GM06990 (cell line): Measurements from ENCODE around the gene CARD19.

Source experiments
- DNase-seq: peaks from one replicate; pipeline ENCODE4 v3.0.0-alpha.2; 2011; ENCODE audit not compliant: insufficient read length; ENCODE audit errors: extremely low read depth
- H3K27me3 ChIP-seq: replicated peaks from 2 replicates; pipeline ENCODE4 v1.6.0; 2011; ENCODE audit warnings: low read length; ENCODE audit not compliant: control insufficient read depth, insufficient read depth
- H3K36me3 ChIP-seq: 2 replicates; pipeline ENCODE4 v1.5.1; 2011; ENCODE audit warnings: low read length; ENCODE audit not compliant: control insufficient read depth, insufficient read depth
- H3K4me3 ChIP-seq: replicated peaks from 2 replicates; pipeline ENCODE4 v1.5.1; 2011; ENCODE audit warnings: low read depth, mild to moderate bottlenecking, control low read depth, low read length
- CTCF ChIP-seq: IDR thresholded peaks from 2 replicates; pipeline ENCODE4 v1.5.1; 2011; ENCODE audit warnings: low read length, control low read depth, mild to moderate bottlenecking, inconsistent platforms; ENCODE audit not compliant: insufficient read depth, poor library complexity, severe bottlenecking

CARD19 gene

GRCh38 chr9:93110311-93110855 lies 14.4 kb downstream of the CARD19 start:
- H3K4me3 ChIP-seq = no peak overlapping the region
- peak; percentile 9 for DNase-seq
- H3K27me3 ChIP-seq = no peaks in the 10 kb centered on the region
- TF ChIP-seq CTCF = no peak
- H3K36me3 ChIP-seq = peaks cover 2% of the 10 kb centered on the region; the same call in 1 of the 2 replicates

GRCh38 chr9:93111001-93111370 lies 15.0 kb downstream of the CARD19 start:
- TF ChIP-seq CTCF = no peak
- peaks cover 2% of the 10 kb centered on the region; the same call in 1 of the 2 replicates for H3K36me3 ChIP-seq
- no peaks in the 10 kb centered on the region for H3K27me3 ChIP-seq
- DNase-seq = no peak
- H3K4me3 ChIP-seq = no peak overlapping the region

GRCh38 chr9:93111371-93112115 lies 15.5 kb downstream of the CARD19 start:
- no peak for TF ChIP-seq CTCF
- Histone ChIP-seq H3K4me3 (no peak overlapping the region), H3K36me3 (peaks cover 2% of the 10 kb centered on the region; the same call in 1 of the 2 replicates), H3K27me3 (no peaks in the 10 kb centered on the region)
- DNase-seq = peak; percentile 12

- no peak for DNase-seq
- TF ChIP-seq CTCF = no peak
- H3K36me3 ChIP-seq = peaks cover 2% of the 10 kb centered on the region; the same call in 1 of the 2 replicates
Measured at GRCh38 chr9:93112116-93112863, 16.3 kb downstream of the CARD19 start.

GRCh38 chr9:93112864-93113389 lies 16.9 kb downstream of the CARD19 start:
- TF ChIP-seq CTCF = no peak
- no peaks in the 10 kb centered on the region for H3K27me3 ChIP-seq
- peak; percentile 1 for DNase-seq
- no peak overlapping the region for H3K4me3 ChIP-seq
- peaks cover 2% of the 10 kb centered on the region; the same call in 1 of the 2 replicates for H3K36me3 ChIP-seq

More at GRCh38 chr9:93112116-93112863, 16.3 kb downstream of the CARD19 start:
- no peaks in the 10 kb centered on the region for H3K27me3 ChIP-seq
- H3K4me3 ChIP-seq = no peak overlapping the region
